Stromal cell of bone marrow (primary cell): Measurements from ENCODE around the gene HCN4.
"Not testable (repeated sequence)": the region's sequence is repeated elsewhere in the genome, so short reads cannot be mapped to it uniquely, and the experiment has no call there.

Experiments used
- DNase-seq: peaks from one replicate; pipeline ENCODE4 v3.0.0-alpha.2; 2012; ENCODE audit warnings: low read depth

Gene HCN4

DNA sequence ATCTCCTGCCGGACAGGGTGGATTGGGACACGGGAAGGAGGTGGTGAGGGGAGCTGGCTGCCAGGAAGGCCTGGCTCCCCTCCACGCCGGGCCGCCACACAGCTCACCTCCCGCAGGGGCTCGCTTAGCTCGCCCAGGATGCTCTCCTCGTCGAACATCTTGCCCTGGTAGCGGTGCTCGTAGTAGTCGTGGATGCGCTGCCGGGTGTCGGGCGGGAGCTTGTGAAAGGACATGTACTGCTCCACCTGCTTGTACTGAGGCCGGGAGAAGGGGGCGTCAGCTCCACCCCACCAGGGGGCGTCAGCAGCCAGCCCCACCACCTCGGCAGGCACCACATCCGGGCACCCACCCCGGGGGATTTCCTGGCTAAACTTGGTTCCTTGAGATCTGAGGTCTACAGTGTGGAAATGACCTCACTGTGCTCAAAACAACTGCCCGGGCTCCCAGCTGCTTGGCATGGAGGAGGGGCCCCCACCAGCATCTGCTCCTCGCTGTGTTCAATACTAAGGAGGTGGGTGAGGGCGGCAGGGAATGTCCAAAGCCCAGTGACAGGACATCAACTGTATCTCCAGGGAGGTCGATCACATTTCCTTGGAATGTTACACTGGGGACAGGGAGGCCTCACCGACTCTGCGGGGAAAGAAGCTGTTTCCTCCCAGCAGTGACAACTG, 43.4 kb downstream of the HCN4 start:
- no peak for DNase-seq

DNA sequence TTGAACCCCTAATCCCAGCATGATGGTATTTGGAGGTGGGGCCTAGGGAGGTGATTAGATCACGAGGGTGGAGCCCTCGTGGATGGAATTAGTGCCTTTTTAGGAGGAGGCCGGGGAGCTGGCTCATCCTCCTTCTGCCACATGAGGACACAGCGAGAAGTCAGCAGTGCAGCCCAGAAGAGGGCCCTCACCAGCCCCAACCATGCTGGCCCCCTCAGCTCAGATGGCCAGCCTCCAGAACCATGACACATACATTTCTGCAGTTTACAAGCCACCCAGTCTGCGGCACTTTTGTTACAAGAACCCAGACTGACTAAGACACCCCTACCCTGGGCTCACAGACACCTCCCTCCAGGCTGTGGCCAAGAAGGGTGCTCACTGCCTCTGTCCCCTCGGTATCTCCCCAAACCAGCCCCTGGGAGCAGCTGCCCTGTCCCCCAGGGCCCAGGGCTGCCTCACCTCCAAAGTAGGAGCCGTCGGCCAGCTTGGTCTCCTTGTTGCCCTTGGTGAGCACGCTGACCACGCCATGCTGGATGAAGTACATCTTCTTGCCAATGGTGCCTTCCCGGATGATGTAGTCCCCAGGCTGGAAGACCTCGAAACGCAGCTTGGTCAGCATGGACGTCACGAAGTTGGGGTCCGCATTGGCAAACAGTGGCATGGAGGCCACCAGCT, 44.1 kb downstream of the HCN4 start:
- DNase-seq, result no peak

DNA sequence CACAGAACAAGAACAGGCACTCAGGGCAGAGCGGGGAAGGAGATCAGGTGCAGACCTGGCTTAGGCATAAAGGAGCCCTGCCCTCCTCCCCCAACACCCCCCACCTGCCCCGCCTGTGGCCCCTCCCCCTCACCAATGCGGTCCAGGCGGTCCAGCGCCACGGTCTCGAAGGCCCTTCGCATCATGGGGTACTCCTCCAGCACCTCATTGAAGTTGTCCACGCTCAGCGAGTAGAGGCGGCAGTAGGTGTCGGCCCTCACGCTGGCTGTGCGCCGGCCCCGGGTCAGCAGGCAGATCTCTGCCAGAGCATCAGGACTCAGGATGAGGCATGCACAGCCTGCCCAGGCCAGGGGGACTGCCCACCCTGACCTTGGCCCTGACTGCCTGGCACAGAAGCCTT, 44.8 kb downstream of the HCN4 start:
- no peak for DNase-seq

DNA sequence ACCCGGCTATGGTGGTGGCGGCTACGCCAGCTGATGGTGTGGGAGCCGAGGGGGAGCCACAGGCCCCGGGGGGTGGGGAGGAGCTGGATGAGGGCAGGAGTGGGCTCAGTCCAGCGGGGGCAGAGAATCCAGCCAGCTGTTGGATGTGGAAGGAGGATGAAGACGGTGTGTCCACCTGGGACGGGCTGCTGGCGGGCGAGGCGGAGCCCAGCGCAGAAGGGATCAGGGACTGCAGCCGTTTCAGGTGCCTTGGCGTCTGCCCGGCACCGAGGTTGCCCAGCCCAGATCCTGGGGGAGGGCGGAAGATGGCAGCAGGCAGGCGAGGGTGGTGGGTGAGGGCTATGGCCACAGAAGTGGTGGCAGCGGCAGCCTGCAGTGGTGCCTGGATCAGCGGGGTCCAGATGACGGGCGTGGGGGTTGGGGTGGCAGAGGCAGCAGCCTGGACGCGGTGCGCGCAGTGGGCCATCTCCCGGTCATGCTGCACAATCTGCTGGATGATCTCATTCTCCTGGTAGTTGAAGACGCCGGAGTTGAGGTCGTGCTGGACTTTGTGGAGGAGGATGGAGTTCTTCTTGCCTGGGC, 45.3 kb downstream of the HCN4 start:
- no peak for DNase-seq

DNA sequence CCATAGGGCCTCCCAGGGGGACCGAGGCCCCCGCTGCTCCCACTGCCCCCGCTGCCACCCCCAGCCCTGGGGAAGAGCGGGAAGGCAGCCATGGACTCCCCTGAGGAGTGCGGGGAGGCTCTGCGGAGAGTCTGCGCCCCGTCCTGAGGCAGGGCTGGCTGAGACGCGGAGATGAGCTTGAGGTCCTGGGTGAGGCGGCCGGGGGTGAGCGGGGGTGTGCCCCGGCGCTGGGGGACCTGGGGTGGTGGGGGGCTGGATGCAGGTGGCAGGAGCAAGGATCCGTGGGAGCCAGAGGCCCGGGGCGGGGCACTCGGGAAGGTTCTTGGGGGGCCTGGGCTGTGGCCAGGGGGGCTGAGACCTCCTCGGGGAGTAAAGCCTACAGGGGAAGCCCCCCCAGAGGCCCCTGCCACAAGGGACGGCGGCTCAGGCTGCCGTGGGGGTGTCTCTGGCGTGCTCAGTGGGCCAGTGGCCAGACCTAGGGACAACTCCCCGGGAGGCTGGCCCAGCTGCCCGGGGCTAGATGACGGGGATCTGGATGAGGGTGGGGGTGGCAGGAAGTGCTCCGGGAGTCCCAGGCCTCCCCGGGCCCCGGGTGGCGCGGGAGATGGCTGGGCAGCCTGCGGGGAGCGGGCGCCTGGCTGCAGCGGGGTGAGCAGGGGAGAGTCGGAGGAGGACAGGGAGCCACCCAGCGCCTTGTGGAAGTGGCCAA, 45.9 kb downstream of the HCN4 start:
- DNase-seq, result no peak

DNA sequence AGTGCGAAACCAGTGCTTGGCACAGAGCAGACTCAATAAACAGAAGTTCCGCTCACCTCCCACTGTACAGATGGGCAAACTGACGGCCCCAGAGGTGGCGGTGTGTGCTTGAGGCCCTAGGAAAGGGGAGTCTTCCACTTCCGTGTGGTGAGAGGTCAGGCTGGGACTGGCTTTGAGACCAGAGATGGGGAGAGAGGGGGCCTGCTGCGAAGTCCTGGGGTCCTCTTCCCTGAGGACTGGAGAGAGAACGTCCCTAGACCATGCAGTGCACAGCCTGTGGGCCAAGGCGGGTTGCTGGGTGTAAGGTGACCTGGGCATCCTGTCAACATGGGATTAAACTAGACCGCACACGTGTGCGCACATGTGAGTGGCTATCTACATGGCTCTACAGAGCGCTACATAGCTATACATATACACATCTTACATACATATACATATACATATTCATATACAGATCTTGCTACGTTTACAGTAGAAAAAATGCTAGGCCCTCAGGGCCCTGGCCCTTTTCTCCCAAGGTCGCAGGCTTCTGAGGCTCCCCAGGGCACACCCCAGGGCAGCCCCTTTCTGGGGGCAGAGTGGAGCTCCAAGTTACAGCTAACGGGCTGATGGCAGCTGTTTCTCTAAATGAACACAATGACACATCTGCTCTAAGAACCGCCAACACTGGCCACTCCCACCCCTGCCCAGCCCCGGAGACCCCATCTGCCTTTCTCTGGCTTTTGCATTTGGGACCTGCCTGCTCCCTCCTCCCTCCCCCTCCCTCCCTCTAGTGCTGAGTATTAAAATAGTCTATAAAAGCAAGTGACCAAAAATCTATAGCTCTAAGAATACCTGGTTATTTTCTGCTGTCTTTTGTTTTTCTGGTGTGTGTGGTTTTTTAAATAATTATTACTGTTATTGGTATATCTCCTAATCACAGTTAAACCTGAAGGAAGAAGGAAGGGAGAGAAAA, 47.0 kb downstream of the HCN4 start:
- no peak for DNase-seq

DNA sequence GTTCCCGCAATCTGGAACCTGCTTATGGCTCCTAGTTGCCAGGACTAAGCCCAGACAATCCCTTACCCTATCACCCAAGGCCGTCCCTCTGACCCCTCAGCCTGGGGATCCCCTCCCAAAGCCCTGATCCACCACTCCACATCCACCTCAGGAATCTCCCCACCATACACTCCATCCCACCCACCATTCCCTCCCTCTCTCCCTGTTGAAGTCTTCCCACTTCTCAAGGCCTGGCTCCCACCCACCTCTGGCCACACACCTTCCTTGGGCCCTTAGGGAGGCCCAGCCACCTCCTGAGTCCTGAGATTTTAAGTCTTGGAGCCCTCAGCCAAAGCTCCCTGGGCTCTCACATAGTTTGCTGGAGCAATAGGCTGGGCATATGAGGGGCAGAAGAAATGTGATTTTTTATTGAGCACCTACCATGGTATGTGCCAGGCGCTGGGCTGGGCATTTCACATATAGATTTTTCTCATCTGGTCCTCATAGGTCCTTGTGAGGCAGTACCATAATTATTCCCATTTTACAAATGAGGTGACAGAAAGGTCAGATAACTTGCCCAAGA, 48.1 kb downstream of the HCN4 start:
- no peak for DNase-seq

DNA sequence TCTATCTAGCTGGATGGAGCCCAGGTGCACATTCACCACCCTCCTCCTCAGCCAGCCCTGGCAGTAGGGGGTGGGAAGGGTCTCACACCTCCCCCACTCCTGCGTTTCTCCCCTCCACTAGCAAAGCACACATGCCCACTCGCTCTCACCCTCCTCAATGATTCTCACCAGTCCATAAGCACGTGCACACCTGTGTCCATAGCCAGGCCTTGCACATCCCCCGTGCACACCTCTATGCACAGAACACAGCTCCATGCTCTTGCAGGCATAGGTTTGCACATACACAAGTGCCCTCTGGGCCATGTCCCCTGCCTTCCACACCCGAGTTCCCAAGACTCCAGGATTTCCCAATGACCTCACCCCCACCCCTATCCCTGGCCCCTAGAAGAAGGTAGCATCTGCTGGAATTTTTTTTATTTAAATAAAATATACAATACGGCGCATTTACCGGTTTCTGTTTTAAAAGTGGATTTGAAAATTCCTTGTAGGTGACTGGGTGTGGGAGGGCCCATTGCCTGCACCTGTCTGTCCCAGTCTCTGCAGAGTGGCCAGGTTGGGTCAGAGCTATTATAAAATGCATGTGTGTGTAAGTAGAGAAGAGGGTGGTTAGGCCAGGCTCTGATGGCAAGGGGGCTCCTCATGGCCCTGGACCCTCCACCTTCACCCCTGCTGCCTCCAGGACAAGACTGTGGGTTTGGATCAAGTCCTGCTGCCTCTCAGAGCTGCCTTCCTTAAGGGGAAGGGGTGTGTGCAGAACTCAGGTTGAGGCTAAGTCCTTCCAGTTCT, 49.1 kb downstream of the HCN4 start:
- no peak for DNase-seq

DNA sequence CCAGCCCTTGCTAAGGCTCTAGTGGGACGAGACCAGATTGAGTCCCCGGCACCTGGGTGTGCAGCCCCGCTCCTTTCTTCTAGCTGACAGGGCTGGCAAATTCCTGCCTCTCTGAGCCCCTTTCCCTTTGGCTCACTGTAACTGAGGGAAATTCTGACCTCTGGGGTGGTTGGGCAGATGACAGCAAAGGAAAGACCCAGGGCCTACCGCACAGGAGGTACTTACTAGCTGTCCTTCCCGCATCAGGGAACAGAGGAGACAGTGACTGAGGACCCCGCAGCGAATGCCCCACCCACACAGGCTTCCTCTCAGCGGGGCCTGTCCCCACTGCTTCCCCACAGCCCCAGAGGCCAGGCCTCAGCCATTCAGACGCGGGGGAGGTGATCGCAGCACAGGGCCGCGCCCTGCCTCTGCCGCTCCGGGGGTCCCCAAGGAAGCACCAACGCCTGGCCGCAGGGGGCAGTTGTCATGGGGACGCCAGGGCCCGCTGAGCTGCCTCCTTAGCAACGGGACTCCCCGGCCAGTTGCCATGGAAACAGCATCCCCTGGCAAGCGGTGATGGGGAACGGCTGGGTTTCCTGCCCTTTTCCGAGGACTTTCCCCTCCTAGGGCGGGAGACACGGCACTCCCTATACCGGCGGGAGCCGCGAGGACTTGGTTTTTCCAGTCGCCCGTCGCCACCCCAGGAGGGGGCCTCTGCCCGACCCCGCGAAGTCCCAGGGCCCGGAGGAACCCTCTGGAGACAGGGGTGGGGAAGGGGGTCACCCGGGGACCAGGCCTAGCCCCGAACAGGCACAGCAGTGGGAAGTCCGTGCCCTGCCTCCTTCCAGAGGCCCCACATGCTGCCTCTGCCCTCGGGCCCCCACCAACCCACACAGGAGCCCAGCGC, 50.1 kb downstream of the HCN4 start:
- DNase-seq, result no peak

DNA sequence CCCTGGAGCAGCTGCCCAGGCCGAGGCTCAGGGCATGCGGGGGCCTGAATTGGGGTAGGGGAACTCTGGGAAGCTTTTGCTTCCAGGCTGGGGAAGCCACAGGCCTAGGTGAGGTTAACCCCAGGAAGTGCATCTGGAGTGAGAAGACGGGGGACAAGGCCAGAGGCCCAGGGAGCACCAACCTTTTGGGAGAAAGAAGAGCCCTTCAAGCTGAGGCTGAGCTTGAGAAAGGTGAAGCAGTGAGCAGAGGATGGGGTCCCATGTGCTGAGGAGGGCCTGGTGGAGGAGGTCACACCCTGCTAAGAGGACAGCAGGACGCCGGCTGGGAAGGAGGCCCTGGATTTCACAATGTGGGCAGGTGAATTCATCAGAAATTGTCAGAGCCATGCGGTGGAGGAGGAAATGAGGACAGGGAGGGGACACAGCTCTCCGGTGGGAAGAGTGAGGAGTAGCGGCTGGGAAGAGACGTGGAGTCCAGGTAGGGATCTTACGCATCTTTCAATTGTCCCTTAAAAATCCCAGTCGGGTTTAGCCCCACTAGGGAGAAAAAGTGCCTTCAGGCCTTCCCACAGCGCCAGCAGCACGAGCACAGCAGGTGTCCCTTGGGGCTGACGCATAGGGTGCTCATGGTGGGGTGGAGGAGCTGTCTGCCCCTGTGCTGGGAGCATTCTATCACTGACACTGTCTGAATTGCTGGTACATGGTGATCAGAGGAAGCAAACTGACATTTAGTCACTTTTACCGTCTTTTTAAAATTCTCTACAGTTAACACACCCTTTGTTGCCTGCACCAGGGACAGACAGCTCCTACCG, 50.9 kb downstream of the HCN4 start:
- no peak for DNase-seq

DNA sequence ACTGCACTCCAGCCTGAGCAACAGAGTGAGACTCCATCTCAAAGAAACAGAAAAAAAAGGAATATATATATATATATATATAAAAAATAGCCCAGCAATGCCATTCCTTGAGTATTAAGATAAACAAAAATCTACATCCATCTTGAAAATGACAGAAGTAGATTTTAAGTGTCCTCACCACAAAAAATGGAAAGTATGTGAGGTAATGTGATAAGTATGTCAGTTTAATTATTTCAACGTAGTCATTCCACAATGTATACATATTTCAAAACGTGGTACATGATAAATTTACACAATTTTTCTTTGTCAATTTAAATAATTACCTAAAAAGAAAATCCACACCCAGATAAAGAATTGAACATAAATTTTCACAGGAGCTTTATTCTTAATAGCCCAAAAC, 54.9 kb downstream of the HCN4 start:
- no peak for DNase-seq

DNA sequence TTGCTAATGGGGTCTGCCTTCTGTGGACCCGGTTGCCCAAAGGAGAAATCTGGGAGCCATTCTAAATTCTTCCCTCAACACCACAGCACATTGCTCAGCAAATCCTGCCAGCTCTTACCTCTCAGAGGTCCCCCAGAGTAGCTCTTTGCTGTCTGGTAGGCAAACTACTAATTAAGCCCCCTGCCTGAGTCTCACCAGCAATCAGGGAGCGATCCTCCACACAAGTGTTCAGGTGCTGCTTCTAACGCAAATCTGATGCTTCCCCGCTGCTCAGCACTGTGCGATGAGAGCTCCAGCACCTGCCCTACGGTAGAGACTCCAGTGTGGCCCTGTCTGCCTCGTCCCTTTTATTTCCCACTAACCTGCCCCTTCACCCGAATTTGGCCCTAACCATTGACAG, 60.5 kb downstream of the HCN4 start:
- DNase-seq, result no peak

DNA sequence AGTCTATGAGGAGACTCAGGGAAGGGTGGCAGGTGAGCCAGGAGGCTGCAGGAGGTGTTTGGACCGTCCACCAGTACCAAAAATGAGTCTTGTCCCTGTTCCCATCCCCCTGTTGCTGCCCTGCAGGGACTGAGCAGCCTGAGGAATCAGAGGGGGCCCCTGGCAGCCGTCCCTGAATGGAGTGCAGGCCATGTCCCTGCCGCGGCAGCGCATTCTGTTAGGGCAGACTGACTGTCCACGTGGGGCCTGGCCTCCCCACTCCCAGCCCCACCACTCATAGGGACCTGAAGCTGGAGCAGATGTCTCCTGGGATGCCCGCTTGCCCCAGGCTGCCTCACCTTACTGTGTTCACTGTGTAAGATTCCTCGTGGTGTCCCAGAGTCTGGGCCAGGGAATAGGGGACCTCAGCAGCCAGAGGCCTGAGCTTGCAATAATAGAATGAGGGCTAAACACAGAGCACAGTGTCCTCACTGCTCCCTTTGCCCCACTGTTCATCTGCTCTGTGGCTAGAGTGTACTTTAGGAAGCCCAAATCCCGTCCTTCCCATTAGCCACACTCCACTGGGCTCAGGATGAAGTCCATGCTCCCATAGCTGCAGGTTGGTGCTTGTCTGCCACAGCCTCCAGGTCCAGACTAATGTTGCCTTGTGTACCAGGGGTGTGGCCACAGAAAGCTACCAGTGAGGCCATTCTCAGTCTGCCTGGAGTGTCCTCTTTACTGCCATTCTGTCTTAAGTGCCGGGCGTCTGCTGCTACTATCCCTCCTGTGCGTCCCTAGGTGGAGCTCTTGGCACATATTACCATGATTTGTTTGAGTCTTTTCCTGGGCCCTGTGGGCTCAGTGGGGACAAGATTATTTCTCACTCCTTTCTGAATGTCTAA, 63.2 kb downstream of the HCN4 start:
- DNase-seq, result peak; percentile 28

DNA sequence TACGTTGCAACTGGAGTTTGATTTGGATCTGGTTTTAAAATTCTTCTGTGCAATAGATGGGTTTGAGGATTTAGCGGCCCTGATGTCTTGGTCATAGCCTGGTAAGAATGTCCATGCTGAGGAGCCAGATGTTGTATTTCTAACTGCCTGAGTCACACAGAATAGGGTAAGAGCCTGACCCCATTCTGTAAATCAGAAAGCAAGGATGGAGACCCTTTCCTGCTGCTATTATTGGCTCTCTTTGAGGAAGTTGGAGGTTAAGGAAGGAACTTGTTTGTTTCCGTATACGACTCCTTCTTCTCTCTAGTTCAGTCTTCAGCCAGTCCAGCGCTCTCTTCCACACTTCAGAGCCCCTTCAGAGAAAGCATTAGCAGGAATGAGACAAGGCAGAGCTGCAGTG, 65.1 kb downstream of the HCN4 start:
- DNase-seq, result no peak

DNA sequence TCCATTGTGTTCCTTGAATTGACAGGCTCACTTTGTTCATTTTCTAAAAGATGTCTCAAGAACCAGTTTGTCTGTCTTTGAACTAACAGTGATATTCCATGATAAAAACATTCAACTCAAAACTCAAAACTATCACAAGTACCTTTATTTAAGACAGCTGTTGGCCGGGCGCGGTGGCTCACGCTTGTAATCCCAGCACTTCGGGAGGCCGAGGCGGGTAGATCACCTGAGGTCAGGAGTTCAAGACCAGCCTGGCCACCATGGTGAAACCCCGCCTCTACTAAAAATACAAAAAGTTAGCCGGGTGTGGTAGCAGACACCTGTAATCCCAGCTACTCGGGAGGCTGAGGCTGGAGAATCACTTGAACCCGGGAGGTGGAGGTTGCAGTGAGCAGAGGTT, 68.5 kb downstream of the HCN4 start:
- DNase-seq, result not testable (repeated sequence)

DNA sequence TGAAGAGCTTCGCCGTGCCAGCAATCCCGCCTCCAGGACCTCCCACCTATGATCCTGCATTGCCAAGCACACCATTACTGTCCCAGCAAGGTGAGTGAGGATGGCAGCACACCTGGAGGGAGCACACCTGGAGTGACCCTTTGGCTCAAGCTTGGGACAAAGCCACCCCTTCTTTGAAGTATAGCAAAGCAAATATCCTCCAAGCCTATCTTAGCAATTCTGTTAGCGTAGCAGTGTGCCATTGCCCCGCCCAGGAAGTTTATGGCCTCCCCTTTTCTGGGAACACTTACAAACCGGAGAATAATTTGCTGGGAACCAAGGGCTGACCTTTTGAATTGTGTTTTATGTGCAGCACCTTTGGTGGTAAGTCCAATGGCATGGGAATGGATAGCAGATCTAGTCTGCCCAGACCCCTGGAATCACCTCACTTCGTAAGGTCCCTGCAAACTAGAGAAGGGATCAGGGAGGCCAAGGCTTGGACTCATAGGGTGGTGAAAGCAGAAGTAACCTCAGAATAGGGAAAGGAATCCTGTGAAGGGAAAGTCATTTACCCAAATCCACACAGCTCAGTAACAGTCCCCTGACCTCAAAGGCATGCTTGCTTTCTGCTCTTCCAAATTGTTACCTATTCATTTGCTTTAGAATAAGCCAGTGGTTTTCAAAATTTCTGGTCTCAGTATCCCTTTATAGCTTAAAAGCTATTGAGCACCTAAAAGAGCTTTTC, 70.1 kb downstream of the HCN4 start:
- no peak for DNase-seq
